ENCODE results near the gene EEF1A2.

Gene EEF1A2

DNA sequence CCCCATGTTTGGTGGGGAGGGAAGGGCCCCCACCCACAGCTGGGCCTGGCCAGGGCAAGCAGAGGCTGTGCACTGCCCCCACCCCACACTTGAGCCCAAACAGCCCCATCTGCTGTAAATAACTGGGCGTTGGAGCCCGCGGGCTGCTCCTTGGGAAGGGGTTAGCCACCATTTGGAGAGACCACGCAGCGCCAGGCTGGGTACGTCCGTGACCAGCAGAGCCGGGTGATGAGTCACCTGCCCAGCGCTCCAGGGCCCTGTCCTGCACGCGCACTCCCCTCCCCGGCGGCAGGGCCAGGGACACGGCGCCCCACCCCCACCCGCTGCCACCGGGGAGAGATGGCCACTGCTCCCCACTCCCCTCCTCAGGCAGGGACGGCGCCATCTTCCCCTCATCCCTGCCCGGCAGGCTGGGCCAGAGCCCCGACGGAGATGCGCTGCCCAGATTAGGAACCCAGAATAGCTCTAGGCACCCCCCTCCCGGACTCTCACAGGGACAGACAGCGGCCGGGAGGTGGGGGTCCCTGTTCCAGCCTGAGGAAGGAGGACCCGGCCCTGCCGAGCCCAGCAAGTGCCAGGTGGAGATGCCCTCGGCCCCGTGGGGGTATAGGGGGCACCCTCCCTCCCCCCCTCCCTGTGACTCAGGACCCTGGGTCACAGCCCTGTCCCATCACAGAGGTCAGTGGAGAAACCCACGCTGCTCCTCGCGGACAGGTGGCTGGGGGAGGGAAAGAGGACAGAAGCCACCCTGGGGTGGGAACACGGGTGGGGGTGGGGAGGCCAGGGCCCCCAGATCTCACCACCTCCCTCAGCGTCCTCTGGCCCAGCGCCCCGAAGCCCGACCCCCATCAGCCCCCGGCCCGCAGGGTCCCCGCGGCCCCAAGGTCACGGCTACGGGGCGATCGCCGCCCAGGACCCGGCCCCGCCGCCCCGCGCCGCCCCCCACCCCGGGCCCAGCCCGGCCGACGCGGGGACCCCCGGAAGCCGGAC is 642 bp downstream of the EEF1A2 start:
- peak; percentile 6 for DNase-seq

DNA sequence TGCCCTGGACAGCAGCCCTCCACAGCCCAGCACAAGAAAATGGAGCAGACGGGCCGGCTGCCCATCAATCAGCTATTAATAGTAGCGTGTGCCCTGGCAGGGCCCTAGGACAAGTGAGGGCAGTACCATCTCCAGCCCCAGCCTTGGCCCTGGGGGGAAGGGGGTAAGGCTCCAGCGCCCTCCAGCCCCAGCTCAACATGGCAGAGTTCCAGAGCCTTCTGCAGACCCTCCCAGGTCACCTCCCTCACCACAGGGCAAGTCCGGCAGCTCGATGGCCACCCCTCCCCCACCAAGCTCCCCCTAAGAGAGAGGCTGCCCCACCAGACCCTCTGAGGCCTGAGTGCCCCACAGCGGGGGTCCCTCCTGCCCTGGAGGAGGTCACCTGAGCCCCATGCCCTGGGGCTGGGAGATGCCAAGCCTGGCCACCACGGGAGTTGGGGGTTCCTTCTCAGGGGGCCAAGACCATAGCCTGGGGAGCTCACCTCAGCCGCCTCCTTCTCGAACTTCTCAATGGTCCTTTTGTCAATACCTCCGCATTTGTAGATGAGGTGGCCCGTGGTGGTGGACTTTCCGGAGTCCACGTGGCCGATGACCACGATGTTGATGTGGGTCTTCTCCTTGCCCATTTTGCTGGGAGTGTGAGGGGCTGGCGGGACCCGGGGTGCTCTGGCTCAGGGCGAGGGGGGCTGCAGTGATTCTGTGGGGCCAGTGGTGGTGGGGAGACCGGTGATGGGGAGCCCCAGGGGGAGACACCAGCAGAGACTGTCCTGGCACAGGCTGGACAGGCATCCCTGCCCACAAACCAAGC is 1.5 kb downstream of the EEF1A2 start:
- no peak for DNase-seq

DNA sequence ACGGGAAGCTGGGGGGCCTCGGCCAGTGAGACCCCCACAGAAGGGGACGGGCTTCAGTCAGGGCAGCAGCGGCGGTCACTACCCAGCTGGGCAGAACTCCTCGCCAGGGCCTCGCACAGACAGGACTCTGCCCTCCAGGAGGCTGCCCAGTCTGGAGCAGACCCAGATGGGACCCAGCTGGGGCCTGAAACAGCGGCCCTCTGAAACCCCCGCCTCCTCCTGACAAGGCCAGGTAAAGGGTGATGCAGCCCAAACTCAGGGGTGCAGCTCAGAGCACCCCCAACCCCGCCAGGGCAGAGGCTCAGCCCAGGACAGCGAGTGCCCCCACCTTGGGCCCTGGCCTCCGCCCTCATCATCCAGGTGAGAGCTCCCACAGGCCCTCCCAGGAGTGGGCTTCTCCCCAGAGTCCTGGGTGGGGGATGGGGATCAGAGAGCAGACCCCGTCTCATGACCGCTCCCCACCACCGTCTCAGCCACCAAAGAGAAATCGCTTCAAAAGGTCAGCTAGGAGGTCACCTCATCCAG is 2.2 kb downstream of the EEF1A2 start:
- DNase-seq, result no peak

DNA sequence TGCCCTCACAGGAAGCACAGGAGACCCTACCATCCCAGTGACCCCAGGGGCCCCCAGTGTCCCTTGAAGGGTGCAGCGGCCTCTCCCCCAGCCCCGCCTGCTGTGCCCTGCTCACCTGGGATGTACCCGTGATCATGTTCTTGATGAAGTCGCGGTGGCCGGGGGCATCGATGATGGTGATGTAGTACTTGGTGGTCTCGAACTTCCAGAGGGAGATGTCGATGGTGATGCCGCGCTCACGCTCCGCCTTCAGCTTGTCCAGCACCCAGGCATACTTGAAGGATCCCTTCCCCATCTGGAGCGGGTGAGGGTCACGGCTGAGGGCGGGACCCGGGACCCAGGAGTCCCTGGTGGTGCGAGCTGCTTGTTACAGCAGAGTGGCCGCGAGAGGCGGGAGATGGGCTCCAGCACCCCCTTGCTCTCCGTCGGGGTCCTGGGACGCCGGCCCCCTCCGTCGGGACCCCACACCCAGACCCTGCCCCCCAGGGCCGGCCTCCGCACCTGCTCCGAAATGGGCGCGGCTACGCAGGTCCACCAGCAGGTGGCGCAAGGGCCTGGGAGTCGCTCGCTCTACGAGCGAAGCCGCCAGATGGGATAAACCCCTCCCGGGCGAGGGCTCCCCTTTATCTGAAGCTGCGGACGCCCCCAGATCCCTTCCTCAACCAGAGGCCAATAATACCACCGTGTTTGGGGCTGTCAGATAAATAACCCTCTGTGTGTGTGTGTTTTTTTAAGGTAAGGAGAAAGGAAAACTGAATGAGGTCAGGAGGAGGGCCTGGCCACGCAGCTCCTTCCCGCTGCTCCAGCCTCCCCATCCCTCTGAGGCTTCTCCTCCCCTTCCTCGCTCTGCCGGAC is 2.9 kb downstream of the EEF1A2 start:
- DNase-seq, result peak; percentile 71

DNA sequence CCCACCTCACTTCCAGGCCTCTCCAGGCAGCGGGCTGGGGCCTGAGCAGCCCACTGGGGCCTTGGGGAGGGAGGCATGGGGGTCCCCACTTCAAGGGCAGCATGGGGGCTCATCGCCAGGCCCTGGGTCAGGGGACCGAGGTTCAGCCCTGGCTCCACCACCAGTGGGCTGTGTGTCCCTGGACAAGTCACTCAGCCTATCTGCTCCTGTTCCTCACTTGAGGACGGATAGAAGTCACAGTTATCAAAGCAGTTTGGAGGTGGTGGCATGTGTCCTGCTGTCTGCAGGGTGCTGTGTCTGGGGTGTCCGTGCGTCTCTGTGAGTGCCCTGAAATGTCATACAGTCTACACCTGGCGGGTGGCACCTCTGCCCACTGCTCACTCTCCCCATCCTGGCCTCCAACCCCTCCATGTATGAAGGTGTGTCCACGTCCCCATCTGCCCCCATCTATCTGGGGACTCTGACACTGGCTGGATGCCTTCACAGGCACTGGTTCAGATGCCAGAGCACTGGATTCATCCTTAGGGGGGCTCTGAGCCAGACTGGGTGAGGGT is 3.6 kb downstream of the EEF1A2 start:
- DNase-seq, result no peak

DNA sequence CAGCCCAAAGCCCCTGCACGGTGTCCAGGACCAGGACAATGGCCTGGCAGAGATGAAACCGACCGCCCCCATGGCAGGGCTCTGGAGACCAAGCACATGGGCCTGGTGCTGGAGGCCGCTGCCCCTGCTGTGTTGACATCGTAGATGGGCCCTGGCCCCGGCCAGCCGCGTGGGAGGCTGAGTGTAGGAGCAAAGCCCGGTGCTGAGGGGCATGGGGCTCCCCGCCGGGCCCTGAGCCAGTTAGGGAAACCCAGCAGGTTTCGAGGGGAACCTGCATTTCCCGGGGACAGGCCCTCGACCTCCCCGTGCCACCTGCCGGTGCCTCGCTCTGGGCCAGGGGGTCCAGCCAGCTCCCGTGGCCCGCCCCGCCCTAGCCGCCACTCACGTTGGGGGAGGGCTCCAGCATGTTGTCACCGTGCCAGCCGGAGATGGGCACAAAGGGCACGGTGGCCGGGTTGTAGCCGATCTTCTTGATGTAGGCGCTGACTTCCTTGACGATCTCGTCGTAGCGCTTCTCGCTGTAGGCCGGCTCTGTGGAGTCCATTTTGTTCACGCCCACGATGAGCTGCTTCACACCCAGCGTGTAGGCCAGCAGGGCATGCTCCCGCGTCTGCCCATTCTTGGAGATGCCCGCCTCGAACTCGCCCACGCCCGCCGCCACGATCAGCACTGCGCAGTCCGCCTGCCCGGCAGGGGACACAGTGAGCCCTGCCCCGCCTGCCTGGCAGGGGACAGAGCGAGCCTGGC is 4.3 kb downstream of the EEF1A2 start:
- no peak for DNase-seq

DNA sequence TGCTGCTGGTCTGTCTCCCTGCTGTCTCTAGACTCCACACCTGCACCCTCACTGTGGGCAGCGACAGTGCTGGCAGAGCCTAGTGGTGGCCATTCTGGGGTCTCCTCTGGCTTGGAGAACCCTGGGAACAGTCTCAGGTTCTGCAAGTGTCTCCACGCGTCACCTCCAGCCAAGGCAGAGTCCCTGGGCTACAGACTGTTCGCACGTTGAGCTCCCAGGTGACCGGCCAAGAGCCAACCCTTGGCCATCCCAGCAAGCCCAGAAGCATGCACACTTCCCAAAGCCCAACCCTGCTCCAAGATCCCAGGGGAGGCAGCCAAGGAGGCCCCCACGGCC is 4.8 kb downstream of the EEF1A2 start:
- no peak for DNase-seq

DNA sequence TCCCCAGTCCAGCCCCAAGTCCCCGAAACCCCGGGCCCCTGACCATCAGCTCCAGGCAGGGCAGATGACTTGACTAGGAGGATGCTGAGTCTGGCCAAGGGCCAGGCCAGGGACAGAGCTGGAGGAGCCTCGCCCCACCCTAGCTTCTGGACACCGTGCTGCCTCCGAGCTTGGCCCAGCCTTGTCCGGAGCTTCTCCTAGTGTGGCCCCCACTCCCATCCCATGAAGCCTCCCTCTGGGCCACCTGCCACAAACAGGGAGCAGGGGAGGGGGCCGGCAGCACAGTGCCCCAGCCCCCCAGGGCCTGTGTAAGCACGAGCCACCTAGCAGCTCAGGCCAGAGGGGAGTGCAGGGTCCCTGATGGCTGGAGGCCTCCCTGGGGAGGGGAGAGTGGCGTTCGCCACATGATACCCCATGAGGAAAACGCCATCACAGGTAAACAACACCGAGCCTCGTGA is 5.3 kb downstream of the EEF1A2 start:
- DNase-seq, result no peak

DNA sequence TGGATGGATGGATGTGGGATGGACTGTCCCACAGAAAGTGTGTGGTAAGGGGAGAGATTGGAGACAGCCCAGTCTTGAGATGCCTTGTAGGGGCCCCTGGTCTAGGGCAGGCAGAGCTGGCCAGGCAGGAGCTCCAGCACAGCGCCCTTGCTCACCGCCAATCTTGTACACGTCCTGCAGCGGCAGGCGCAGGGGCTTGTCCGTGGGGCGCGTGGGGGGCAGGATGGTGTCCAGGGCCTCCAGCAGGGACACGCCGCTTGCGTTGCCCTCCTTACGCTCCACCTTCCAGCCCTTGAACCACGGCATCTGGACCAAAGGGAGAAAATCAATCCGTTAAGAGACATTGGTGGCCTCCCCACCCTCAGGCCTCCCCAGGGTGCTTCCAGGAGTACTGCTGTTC is 5.9 kb downstream of the EEF1A2 start:
- DNase-seq, result no peak

DNA sequence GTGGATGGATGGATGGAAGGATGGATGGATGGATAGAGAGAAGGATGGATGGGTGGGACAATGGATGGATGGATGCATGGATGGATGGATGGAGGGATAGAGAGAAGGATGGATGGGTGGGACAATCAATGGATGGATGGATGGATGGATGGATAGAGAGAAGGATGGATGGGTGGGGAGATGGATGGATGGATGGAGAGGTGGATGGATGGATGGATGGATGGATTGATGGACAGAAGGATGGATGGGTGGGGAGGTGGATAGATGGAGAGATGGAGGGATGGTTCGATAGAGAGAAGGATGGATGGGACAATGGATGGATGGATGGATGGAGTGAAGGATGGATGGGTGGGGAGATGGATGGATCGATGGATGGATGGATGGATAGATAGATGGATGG is 6.4 kb downstream of the EEF1A2 start:
- no peak for DNase-seq

DNA sequence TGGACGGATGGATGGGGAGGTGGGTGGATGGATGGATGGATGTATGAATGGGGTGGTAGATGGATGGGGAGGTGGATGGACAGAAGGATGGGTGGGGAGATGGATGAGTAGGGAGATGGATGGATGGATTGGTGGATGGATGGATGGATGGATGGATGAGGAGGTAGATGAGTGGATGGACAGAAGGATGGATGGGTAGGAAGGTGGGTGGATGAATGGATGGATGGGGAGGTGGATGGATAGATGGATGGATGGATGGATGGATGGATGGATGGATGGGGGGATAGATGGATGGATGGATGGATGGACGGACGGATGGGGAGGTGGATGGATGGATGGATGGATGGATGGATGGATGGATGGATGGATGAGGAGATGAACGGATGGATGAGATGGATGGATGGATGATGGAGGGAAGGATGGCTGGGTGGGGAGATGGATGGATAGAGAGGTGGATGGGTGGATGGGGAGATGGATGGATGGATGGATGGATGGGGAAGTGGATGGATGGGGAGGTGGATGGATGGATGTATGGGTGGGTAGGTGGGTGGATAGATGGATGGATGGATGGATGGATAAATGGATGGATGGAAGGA is 7.2 kb downstream of the EEF1A2 start:
- no peak for DNase-seq

DNA sequence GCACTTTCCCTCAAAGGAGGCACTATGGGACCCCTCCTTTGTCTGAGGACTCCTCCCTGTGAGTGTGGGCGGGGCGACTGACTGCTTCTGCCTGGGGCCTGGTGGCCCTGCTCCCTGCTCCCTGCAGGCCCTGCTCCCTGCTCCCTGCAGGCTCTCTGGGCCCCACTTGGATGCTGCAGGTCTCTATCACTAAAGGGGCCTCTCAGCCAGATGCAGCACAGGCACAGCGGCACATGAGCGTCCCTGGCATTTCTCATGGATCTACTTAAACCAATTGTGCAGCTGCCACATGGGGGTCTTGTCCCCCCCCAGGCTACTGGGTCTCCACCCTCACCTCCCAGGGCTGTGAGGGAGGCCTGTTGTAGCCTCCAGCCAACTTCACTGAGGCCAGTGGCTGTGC is 7.8 kb downstream of the EEF1A2 start:
- no peak for DNase-seq

DNA sequence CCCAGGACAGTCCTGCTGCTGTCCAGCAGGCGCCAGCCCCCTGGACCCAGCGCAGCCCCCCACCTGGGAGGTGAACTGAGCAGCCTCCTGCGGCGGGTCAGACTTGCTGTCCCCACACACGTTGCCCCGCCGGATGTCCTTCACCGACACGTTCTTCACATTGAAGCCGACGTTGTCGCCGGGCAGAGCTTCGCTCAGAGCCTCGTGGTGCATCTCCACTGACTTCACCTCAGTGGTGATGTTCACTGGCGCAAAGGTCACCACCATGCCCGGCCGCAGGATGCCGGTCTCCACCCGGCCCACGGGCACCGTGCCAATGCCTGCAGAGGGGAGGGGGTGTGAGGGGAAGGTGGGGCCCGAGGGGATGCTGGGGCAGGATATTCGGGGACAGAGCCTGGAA is 8.5 kb downstream of the EEF1A2 start:
- DNase-seq, result no peak

DNA sequence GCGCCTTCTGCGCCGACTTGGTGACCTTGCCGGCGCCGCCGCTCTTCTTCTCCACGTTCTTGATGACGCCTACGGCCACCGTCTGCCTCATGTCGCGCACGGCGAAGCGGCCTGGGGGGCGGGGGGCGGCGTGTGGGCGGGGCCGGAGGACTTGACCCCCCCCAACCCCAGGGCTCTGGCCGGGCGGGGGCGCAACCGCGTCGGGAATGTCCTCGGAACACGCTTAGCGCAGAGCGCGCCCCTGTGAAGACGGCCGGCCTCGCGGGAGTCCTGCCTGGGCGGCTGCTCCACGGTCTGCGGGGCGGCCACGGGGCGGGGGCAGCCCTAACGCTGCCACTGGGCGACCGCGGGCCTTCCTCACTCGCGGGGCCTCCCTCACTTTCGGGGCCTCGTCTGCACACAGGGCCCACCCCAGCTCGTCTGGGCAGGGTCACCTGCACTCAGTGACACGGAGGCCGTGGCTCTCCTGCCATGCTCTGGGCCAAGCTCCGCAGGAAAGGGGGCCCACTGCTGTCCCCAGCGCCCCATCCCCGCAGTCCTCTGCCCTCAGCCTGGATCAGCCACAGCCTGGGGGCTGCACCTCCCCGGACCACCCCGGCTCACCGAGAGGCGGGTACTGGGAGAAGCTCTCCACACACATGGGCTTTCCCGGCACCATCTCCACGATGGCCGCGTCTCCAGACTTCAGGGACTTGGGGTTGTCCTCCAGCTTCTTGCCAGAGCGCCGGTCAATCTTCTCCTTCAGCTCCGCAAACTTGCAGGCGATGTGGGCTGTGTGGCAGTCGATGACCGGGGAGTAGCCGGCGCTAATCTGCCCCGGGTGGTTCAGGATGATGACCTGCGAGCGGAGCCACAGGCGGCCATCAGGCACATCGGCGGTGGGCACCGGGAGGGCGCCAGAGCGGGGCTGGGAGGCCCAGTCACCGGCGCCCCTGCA is 10.3 kb downstream of the EEF1A2 start:
- no peak for DNase-seq

DNA sequence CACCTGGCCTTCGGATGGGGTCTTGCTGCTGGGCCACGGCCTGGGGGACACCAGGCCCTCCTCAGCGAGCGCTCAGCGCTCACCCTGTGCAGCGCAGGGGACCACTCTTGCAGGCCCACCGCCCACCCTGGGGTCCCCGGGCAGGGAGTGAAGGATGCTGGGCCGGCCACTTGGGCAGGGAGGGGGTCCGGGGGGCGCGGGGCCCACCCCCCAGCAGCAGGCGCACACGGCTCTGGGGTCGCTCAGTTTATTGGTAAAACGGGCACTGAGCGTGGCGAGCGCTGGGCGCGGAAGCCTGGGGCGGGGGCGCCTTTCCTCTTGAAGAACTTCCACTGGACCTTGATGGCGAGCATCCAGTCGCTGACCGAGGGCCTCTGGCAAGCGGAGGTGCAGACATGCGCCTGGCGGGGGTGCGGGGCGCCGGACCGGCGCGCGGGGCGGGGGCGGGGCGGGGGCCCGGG is 11.1 kb downstream of the EEF1A2 start:
- DNase-seq, result no peak

DNA sequence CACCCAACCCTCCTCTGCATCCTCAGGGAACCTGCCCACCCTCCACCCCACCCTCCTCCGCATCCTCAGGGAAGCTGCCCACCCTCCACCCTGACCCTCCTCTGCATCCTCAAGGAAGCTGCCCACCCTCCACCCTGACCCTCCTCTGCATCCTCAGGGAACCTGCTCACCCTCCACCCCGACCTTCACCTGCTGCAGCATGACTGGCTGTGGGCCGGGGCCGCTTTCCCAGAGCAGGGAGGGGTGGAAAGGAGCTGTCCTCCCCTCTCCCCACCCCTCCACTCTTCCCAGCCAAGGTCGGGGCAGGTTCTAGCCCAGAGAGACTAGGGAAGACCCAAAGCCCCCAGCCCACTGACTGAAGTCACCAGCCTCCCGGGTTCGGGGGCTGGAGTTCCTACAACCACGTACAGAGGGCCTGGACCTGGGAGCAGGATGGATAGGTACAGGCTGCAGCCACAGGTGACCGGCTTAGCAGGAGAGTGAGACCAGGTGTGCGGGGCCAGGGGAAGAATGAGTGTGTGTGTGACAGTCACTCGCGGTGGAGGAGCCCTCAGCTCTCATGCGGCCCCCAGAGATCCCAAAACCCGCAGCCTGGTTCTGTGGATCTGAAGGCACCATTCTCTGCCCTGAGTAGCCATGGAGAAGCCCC is 11.6 kb downstream of the EEF1A2 start:
- DNase-seq, result no peak

DNA sequence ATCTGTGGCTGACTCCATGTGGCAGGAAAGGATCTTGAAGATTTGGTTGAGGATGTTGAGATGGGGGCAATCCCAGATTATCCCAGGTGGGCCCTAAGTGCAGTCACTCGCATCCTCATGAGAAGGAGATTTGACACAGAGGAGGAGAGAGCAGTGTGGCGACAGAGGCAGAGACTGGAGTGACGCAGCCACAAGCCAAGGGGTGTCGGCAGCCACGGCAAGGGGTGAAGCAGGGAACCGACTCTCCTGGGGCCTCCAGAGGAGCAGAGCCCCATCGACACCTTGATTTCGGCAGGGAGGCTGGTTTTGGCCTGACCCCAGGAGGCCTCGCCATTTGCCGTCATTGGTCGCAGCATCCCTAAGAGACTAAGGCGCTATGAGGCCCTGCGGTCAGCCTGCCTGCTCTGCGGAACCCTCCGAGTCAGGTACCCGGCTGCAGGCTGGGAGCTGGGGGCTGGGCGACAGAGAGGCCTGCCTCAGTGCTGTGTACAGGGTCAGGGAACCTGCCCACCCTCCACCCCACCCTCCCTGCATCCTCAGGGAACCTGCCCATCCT is 12.5 kb downstream of the EEF1A2 start:
- DNase-seq, result no peak

DNA sequence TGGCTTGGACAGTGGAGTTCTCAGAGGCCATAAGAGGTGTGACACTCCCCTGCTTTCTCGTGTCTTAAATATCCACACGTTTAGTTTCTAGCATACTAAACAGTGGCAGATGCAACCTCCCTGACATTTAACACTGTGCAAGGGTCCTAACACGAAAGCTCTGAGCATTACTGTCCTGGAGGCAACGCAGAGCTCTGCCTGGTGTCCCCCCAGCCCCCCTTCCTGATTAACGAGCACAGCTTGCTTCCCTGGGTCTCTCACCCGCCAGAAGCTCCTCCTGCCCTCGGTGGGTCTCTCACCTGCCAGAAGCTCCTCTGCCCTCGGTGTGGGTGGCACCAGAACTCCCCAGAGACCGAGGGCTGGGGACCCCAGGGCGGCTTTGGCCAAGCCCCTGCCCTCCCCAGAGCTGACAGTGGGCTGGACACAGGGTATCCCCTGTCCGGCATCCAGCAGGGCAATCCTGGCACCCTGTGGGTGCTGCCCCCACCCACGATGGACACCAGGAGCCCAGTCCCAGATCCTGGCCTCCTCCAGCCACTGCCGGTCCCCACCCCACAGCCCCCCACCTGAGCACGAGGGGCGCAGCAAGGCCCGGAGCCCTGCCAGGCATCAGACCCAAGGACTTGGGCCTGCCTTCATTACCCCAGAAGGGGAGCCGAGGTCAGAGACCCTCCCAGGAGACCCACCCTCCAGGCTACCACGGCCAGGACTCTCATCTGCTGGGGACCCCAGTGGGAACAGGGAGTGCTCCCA is 14.1 kb downstream of the EEF1A2 start:
- no peak for DNase-seq
